ENCODE measurements around the gene HLA-DMA. TPM values are rescaled to one million over a fixed set of nuclear protein-coding genes. Genes with fewer than 3 reads are reported as not detected.

The HLA-DMA gene
- total RNA-seq (2022; extraction: Qiagen RNA extraction), result 2.4 to 3.3 TPM (median 2.6 TPM) in 5 replicates

GRCh38 chr6:32952817-32953739 lies at the start of gene HLA-DMA:
TSS of gene HLA-DMA (minus strand) at chr6:32953097. CDS start at chr6:32953036, 61 bp downstream.

GRCh38 chr6:32968093-32968866 lies 15.4 kb upstream of the HLA-DMA start, which contains the start of gene BRD2:
TSS of gene BRD2 (plus strand) at chr6:32968594. CDS start at chr6:32972899, 4,305 bp downstream.

GRCh38 chr6:32940656-32941213 lies 12.2 kb downstream of the HLA-DMA start, which contains the start of gene HLA-DMB:
TSS of gene HLA-DMB (minus strand) at chr6:32941028. CDS start at chr6:32940807, 221 bp downstream.

Other genes with a start within 250 kb of the HLA-DMA start
- gene HLA-DQA2, start 211.7 kb downstream of the HLA-DMA start, total RNA-seq (2022; extraction: Qiagen RNA extraction), result not detected in 5 replicates
- gene HLA-DQB2, start 189.6 kb downstream of the HLA-DMA start, total RNA-seq (2022; extraction: Qiagen RNA extraction), result not detected in 5 replicates
- 0.11 to 0.20 TPM in 2 of 5 replicates, not detected in the others for gene HLA-DOB, start 136.1 kb downstream of the HLA-DMA start, total RNA-seq (2022; extraction: Qiagen RNA extraction)
- 13.3 to 25.1 TPM (median 16.8 TPM) in 5 replicates for gene TAP2, start 114.4 kb downstream of the HLA-DMA start, total RNA-seq (2022; extraction: Qiagen RNA extraction)
- 17.9 to 21.8 TPM (median 20.1 TPM) in 5 replicates for gene PSMB8, start 109.0 kb downstream of the HLA-DMA start, total RNA-seq (2022; extraction: Qiagen RNA extraction)
- gene TAP1, start 99.4 kb downstream of the HLA-DMA start, total RNA-seq (2022; extraction: Qiagen RNA extraction), result 33.5 to 40.6 TPM (median 35.1 TPM) in 5 replicates
- 15.9 to 24.5 TPM (median 18.6 TPM) in 5 replicates for gene PSMB9, start 98.9 kb downstream of the HLA-DMA start, total RNA-seq (2022; extraction: Qiagen RNA extraction)
- 1.3 to 2.2 TPM (median 1.9 TPM) in 5 replicates for gene HLA-DMB, start 12.1 kb downstream of the HLA-DMA start, total RNA-seq (2022; extraction: Qiagen RNA extraction)
- 112 to 140 TPM (median 119 TPM) in 5 replicates for gene BRD2, start 15.5 kb upstream of the HLA-DMA start, total RNA-seq (2022; extraction: Qiagen RNA extraction)
- not detected in 5 replicates for gene HLA-DOA, start 56.5 kb upstream of the HLA-DMA start, total RNA-seq (2022; extraction: Qiagen RNA extraction)
- not detected in 5 replicates for gene HLA-DPA1, start 120.6 kb upstream of the HLA-DMA start, total RNA-seq (2022; extraction: Qiagen RNA extraction)
- not detected in 5 replicates for gene HLA-DPB1, start 122.9 kb upstream of the HLA-DMA start, total RNA-seq (2022; extraction: Qiagen RNA extraction)
- gene COL11A2, start 239.4 kb upstream of the HLA-DMA start, total RNA-seq (2022; extraction: Qiagen RNA extraction), result 0.69 to 1.1 TPM (median 0.83 TPM) in 5 replicates
- 16.8 to 21.8 TPM (median 19.3 TPM) in 5 replicates for gene RXRB, start 247.6 kb upstream of the HLA-DMA start, total RNA-seq (2022; extraction: Qiagen RNA extraction)
- 104 to 111 TPM (median 108 TPM) in 5 replicates for gene SLC39A7, start 247.8 kb upstream of the HLA-DMA start, total RNA-seq (2022; extraction: Qiagen RNA extraction)